ENCODE measurements around the gene NSMCE4A. TPM values are rescaled to one million over a fixed set of nuclear protein-coding genes. Genes with fewer than 3 reads are reported as not detected.
"Not testable (repeated sequence)": the region's sequence is repeated elsewhere in the genome, so short reads cannot be mapped to it uniquely, and the experiment has no call there.

NSMCE4A gene
- total RNA-seq, 1 experiment from 2014 or later: 38.9 TPM

DNA sequence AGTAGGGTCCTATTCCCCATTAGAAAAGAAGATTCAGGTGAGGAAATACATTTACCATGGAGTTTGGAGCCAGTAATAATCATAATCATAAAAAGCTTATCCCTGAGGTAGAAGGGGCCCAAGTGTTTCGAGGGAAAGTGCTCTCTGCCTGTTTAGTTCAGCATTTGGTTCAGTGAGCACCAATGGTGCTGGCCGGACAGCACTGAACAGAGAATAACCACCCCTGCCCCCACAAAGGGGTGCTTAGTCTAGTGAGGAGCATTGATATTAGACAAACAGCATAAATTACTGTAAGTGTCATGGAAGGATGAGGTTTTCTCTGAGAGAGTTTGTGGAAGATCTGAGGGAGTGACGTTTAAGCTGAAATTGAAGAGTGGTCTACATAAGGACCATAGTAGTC is 25.6 kb downstream of the NSMCE4A start:
- DNase-seq (ENCODE audit: low read depth, low spot score): no peak
- in situ Hi-C loops (cut with HindIII; ENCODE audit: low pct_unique_long_range_greater_than_20kb, low sequenced_read_pairs): no loop called here

DNA sequence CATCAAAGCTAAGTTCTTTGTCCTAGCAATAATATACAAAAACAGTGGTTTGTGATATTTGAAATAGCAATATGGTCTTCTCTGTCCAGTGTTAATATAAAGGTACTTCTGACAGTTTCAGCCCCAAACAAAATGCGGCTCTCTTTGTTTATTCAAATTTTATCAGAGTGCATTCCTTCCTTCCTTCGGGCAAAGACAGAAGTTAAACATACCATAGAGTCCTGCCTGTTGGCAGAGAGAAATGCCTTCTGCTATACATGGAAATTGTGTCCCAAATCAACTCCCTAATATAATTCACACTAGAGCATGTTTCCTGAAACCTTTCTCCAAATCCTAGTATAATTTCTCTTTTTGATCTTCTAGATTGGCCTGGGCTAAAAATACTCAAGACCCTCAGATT is 26.0 kb downstream of the NSMCE4A start:
- in situ Hi-C loops (cut with HindIII; ENCODE audit: low pct_unique_long_range_greater_than_20kb, low sequenced_read_pairs): no loop called here
- no peak for DNase-seq (ENCODE audit: low read depth, low spot score)

DNA sequence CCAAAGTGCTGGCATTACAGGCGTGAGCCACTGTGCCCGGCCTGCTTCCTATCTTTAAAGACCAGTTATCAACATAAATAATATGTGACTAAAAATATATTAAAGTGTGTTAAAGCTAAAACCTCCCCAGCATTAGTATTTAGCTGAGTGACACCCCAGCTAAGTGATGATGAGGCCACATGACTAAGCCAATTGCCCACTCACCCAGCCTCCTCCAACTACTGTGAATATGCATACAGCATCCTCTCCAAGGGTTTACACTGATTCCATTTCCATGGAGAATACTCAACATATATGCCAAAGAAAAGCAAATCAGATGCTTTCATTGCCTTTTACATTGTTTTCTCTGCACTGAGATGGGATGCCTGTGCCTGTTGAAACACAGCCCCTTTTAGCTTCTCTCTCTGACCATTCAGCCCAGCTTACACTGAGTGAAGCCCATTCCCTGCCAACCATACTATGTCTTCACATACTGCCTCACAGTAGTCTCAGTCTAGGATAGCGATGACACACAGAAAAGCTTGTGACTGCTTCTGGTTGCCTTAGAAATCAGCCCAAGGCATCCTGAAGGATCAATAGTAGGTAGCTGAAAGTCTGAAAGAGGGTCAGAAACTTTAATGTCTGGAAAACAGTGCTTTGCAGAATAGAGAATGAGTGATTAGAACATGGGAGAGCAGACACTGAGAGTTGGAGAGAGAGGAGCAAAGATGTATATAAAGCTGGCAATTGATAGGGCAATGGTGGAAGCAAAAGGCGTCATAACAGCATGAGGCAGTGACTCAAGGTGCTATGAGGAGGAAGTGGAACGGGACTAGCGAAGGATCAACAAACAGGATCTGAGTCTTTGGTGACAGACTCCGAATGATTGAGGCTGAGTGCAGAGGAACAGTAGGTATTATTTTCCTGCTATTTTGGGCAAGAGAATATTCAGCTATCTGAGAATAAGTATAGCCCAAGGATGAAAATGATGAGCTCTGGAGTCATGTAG is 27.4 kb downstream of the NSMCE4A start:
- peak; percentile 29 for DNase-seq (ENCODE audit: low read depth, low spot score)
- in situ Hi-C loops (cut with HindIII; ENCODE audit: low pct_unique_long_range_greater_than_20kb, low sequenced_read_pairs): no loop called here

DNA sequence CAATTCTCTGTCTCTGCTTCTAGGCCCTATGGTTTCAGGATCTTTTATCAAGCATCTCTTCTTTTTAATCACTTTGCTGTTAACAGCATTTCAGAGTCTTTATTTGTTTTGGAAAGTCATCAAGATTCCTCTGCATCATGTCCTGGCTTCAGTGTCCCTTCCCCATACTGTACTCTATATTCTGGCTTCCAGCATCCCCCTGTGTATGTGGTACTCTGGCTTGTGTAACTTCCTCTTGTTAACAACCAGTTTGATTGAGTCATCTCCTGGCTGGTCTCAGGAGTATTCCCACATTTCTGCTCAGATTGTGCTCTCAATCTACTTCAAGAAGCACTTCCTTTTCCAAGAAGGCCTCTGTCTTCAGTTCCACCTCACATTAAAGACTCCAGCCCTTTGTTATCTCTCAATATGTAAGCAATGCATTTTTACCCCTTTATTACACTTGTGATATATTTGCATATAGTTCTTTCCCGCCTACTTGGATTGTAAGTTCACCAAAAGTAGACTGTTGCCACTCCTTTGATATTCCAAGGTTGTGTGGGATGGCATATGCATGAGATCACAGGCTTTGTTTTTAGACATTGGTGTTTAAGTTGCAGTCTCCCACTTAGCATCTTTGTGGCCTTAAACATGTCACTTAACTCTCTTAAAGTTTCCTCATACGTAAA is 32.1 kb downstream of the NSMCE4A start:
- DNase-seq (ENCODE audit: low read depth, low spot score): peak; percentile 29
- in situ Hi-C loops (cut with HindIII; ENCODE audit: low pct_unique_long_range_greater_than_20kb, low sequenced_read_pairs): no loop called here

DNA sequence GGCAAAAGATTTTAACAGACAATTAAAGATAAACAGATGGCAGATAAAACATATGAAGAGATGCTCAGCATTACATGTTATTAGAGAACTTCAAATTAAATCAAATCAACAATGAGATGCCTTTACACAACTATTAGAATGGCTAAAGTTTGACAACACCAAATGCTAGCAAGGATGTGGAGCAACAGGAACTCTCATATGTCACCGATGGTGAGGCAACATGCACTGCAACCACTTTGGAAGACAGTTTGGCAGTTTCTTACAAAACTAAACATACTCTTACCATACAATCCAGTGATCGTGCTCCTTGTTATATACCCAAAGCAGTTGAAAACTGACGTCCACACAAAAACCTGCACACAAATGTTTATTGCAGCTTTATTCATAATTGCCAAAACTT is 33.5 kb downstream of the NSMCE4A start:
- in situ Hi-C loops (cut with HindIII; ENCODE audit: low pct_unique_long_range_greater_than_20kb, low sequenced_read_pairs): no loop called here
- DNase-seq (ENCODE audit: low read depth, low spot score): no peak

DNA sequence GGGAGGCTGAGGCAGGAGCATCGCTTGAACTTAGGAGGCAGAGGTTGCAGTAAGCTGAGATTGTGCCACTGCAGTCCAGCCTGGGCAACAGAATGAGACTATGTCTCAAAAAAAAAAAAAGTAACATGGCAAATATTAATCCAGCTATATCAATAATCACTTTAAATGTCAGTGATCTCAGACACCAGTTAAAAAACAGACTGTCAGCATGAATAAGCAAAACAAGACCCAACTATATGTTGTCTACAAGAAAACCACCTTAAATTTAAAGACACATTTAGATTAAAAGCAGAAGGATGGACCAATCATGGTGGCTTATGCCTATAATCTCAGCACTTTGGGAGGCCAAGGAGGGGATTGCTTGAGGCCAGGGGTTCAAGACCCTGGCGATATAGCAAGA is 38.7 kb downstream of the NSMCE4A start:
- DNase-seq (ENCODE audit: low read depth, low spot score): no peak
- in situ Hi-C loops (cut with HindIII; ENCODE audit: low pct_unique_long_range_greater_than_20kb, low sequenced_read_pairs): no loop called here

DNA sequence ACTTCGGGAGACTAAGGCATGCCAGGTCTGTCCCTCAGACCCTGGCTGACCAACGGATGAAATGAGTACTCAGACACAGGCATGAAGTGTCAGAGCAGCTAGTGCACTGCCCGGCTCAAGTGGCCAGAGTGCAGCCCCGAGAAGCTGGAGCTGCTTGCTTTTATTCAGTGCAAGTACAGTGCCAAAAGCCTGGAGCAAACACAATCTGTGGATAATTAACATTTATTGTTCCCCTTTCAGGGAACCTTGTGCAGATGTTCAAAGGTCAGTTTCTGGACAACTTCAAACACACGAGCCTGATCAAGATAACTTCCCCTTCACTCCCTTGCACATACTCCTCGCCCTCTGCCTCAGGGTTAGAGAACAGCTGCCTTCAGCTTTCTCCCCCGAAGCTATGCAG is 39.3 kb downstream of the NSMCE4A start:
- DNase-seq (ENCODE audit: low read depth, low spot score): no peak
- in situ Hi-C loops (cut with HindIII; ENCODE audit: low pct_unique_long_range_greater_than_20kb, low sequenced_read_pairs): no loop called here

DNA sequence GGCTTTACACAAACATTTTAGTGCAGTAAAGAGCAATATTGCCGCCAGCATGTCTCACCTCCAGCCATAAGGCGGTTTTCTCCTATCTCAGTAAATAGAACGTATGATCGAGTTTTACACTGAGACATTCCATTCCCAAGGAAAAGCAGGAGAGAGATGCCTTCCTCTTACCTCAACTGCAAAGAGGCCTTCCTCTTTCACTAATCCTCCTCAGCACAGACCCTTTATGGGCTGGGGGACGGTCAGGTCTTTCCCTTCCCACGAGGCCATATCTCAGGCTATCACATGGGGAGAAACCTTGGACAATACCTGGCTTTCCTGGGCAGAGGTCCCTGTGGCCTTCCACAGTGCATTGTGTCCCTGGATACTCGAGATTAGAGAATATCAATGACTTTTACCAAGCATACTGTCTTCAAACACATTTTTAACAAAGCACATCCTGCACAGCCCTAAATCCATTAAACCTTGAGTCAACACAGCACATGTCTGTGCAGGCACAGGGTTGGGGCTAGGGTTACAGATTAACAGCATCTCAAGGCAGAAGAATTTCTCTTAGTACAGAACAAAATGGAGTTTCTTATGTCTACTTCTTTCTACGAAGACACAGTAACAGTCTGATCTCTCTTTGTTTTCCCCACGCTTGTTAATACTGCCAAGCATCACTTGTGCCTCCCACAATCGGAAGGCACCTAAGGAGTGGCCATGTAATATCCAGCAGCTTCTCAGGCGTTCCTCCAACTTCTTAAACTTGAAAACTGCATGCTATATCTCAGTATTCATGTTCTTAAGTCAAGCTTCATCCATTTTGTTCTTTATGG is 44.5 kb downstream of the NSMCE4A start:
- in situ Hi-C loops (cut with HindIII; ENCODE audit: low pct_unique_long_range_greater_than_20kb, low sequenced_read_pairs); DNase-seq (ENCODE audit: low read depth, low spot score): not testable (repeated sequence)

DNA sequence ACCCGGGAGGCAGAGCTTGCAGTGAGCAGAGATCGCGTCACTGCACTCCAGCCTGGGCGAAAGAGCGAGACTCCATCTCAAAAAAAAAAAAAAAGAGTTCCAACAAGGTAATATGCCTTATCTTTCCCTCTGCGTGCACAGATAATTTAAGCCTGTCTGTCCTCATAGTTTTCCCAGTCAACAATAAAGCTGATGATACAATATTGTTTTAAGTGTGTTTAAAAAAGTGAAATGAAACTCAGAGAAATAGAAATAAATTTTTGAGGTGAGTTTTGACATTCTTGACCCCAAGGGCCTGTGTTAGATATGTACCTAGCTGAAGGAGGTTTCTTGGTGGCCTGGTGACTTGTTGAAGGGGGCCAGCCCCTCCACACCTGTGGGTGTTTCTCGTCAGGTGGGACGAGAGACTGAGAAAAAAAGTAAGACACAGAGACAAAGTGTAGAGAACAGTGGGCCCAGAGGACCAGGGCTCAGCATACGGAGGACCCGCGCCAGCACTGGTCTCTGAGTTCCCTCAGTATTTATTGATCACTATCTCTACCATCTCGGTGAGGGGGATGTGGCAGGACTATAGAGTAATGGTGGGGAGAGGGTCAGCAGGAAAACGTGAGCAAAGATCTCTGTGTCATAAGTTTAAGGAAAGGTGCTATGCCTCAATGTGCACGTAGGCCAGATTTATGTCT is 45.3 kb downstream of the NSMCE4A start:
- DNase-seq (ENCODE audit: low read depth, low spot score); in situ Hi-C loops (cut with HindIII; ENCODE audit: low pct_unique_long_range_greater_than_20kb, low sequenced_read_pairs): not testable (repeated sequence)

DNA sequence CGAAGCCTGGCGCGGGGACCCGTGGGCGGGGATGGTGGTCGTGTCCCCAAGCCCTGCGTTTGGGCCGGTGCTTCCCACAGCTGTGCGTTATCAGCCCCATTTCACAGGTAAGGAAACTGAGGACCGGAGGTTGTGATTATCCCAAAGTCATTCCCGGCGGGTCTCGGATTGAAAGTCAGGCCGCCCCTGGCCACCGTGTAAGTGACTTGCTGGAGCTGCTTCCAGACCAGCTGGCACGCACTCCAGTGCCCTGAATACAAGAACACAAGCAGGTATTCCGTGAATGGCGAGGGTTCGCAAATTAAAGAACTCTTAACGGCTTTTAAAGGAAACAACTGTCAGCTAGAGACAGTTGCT is 46.5 kb downstream of the NSMCE4A start:
- in situ Hi-C loops (cut with HindIII; ENCODE audit: low pct_unique_long_range_greater_than_20kb, low sequenced_read_pairs): no loop called here
- no peak for DNase-seq (ENCODE audit: low read depth, low spot score)

DNA sequence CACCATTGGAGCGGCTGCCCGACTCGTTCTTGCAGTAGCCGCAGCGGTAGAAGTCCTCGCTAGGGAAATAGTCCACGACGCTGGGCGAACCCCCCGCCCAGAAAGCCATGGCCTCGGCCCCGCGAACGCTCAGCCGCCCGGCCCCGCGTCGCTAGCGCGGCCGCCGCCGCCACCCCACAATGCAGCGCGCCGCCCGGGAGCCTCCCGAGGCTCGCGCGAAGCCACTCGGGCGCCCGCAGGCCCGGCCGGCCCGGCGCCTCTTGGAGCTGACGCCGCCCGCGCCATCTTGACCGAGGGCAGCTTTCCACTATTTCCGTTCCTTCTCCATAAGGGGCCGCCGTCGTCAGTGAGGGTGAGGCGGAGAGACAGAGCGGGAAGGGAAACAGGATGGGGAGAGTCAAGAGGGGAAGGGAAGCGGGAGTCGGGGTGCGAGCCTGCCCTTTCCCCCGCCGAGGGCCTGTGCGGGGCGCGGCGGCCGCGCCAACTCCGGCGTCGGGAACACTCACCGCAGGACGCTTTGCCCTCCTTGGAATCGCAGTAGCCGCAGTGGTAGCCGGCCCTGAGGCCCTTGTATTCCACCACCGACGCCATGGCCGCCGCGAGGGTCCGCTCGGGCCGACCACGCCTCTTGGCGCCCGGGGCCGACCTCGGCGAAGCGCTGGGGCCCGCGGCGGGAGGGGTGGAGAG is 47.0 kb downstream of the NSMCE4A start, which contains the start of gene ATE1:
Gene ATE1 (minus strand): TSS at position 191 of the 687 bp plus-strand sequence. CDS start 82 bp downstream, at position 109.
- in situ Hi-C loops (cut with HindIII; ENCODE audit: low pct_unique_long_range_greater_than_20kb, low sequenced_read_pairs): no loop called here
- DNase-seq (ENCODE audit: low read depth, low spot score): peak; percentile 85

DNA sequence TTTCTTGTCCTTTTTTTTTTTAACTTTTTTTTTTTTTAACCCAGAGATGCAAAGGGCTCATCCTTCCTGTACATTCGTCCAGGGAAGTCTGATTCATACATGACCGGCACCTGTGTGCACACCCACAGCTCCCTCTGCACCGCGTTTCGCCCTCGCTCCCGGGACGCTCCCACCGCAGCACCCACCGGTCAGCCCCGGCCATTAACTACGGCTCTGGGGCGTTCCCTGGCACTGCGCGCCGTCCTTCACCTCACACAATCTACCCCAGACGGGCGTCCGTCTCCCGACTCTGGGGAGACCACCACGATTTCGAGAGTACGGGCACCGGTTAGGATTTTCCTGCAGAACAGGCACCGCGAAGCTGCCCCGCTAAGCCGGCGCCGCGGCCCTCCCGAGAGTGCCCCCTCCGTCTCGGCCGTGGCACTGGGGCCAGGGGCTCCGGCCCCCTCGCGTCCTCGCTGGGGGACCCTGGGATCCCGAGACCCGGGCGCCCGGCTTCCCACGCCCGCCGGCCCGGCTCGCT is 47.6 kb downstream of the NSMCE4A start:
- in situ Hi-C loops (cut with HindIII; ENCODE audit: low pct_unique_long_range_greater_than_20kb, low sequenced_read_pairs): no loop called here
- DNase-seq (ENCODE audit: low read depth, low spot score): peak; percentile 38

DNA sequence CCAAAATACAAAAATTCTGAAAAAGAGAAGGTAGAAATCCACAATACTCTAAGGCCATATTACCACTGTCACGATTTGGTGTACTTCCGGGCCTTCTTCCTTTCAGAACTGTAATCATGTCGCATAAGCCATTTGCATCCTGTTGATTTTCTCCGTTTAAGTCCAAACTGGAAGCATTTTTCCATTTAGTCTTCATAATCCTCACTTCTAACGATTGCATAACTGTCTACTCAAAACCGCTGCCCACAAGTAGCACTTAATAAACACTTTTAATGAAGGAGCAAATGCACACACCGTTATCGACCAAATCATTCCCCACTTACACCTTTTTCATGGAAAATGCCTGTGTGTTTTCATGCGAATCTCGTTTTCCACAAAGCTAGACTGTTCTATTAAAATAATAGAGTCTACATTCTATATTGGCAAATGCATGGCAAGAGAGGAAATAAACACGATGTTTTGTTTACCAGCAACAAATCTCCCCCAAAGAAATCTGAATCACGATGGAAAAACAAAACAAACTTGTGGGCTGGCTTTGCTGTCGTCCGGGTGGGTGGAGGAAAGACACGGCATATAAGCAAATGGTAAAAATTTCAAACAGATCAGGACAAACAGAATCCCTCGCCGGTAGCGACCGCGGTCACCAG is 48.2 kb downstream of the NSMCE4A start:
- peak; percentile 27 for DNase-seq (ENCODE audit: low read depth, low spot score)
- in situ Hi-C loops (cut with HindIII; ENCODE audit: low pct_unique_long_range_greater_than_20kb, low sequenced_read_pairs): no loop called here

DNA sequence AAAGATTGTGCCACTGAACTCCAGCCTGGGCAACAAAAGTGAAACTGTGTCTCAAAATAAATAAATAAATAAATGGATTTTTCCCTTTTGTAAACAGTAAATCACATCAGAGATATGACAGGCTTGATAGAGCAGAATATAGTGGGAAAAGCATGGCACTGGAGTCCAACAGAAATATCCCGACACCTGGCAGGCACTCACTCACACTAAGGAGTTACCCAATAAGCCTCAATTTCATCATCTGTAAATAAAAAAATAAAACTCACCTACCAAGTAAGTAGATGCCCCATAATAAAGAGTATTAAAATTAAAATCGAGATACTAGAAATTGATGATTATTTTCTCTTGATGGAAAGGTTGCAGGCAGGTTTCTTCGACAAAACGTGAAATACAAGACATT is 48.9 kb downstream of the NSMCE4A start:
- DNase-seq (ENCODE audit: low read depth, low spot score): no peak
- in situ Hi-C loops (cut with HindIII; ENCODE audit: low pct_unique_long_range_greater_than_20kb, low sequenced_read_pairs): no loop called here

DNA sequence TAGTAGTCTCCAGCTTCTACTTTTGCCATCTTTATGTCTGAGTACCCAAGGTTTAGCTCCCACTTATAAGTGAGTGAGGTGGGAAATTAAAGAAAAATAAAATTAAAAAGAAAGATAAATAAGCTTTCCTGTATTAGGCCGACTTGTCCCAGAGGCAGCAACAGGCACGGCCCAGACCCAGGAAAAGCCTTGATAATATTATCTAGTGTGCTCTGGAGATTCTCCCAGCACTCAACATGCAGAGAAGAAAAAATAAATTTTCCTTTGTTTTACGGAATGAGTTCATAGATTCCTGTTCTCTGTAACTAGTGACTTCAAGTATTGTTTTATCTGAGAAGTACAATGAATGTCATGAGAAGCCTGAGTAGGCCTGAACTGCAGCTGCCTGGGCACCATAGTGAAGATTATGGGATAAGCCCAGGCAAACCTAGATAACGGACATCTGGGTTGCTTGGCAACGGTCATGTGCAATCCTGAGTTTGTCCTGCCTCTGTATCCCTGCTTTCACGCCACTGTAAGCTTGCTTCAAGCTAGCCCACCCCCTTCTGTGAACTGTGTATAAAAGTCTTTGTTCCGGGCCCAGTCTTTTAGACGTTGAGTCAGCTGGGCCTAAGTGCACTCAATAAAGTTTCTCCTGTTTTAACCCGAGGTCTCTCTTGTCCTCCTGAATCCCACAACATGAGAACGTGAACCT is 53.6 kb downstream of the NSMCE4A start:
- in situ Hi-C loops (cut with HindIII; ENCODE audit: low pct_unique_long_range_greater_than_20kb, low sequenced_read_pairs): no loop called here
- DNase-seq (ENCODE audit: low read depth, low spot score): peak; percentile 94

DNA sequence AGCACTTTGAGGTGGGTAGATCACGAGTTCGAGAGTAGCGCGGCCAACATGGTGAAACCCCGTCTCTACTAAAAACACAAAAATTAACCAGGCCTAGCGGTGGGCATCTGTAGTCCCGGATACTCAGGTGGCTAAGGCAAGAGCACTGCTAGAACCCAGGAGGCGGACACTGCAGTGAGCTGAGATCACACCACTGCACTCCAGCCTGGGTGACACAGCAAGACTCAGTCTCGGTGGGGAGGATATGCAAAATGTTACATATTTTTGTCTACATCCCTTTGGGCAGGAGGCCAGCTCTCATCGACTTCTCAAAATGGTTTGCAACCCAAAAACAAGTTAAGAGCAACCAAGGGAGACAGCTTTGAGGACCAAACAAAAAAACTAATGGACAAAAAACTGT is 55.4 kb downstream of the NSMCE4A start:
- DNase-seq (ENCODE audit: low read depth, low spot score): no peak
- in situ Hi-C loops (cut with HindIII; ENCODE audit: low pct_unique_long_range_greater_than_20kb, low sequenced_read_pairs): no loop called here
